AG09309 (cell line): ENCODE measurements around the gene FAM107B.
"Not testable (repeated sequence)": the region's sequence is repeated elsewhere in the genome, so short reads cannot be mapped to it uniquely, and the experiment has no call there.

Experiments used
- DNase-seq: peaks from one replicate; pipeline ENCODE4 v3.0.0-alpha.2; 2010; ENCODE audit warnings: low read depth
- H3K4me3 ChIP-seq: 2 replicates; pipeline ENCODE4 v1.5.1; 2011; ENCODE audit warnings: mild to moderate bottlenecking, low read depth, low read length, moderate library complexity; ENCODE audit not compliant: control insufficient read depth
- CTCF ChIP-seq: IDR thresholded peaks from 2 replicates; pipeline ENCODE4 v1.5.1; 2011; ENCODE audit warnings: mild to moderate bottlenecking, low read depth, low read length, inconsistent platforms; ENCODE audit not compliant: insufficient read depth, control insufficient read depth; ENCODE audit errors: missing control alignments

The FAM107B gene

GRCh38 chr10:14595526-14596182, 179.0 kb downstream of the FAM107B start:
- H3K4me3 ChIP-seq, result no peak overlapping the region
- TF ChIP-seq CTCF, result no peak
- no peak for DNase-seq

- no peak for TF ChIP-seq CTCF
- no peak overlapping the region for H3K4me3 ChIP-seq
- DNase-seq, result no peak
These were observed 179.7 kb downstream of the FAM107B start for GRCh38 chr10:14594878-14595525.

- DNase-seq, result no peak
- TF ChIP-seq CTCF, result no peak
- no peak overlapping the region for H3K4me3 ChIP-seq
These were observed 180.9 kb downstream of the FAM107B start for GRCh38 chr10:14593806-14594205.

GRCh38 chr10:14592566-14592965, 182.1 kb downstream of the FAM107B start:
- TF ChIP-seq CTCF, result no peak
- DNase-seq, result no peak
- H3K4me3 ChIP-seq, result no peak overlapping the region

- H3K4me3 ChIP-seq, result no peak overlapping the region
- no peak for DNase-seq
- no peak for TF ChIP-seq CTCF
These were observed 182.7 kb downstream of the FAM107B start for GRCh38 chr10:14592026-14592425.

- H3K4me3 ChIP-seq, result not testable (repeated sequence)
These were observed 185.8 kb downstream of the FAM107B start for GRCh38 chr10:14588938-14589294.

GRCh38 chr10:14588084-14588937, 186.4 kb downstream of the FAM107B start:
- no peak for TF ChIP-seq CTCF
- peak; percentile 95 for DNase-seq
- peak overlapping the region; percentile 28 for H3K4me3 ChIP-seq

More at GRCh38 chr10:14588938-14589294, 185.8 kb downstream of the FAM107B start:
- DNase-seq, result not testable (repeated sequence)
